Amygdala (tissue), 56 donors: ENCODE measurements around the gene FAM193A.
"Not testable (repeated sequence)": the region's sequence is repeated elsewhere in the genome, so short reads cannot be mapped to it uniquely, and the experiment has no call there.

Experiments used
- DNase-seq, 56 donors: peaks; one replicate each; lab custom pipeline; 2025; lab: John Stamatoyannopoulos, UW

The FAM193A gene

GRCh38 chr4:2572866-2573265, 36.4 kb downstream of the FAM193A start:
- DNase-seq, result no peak

- no peak for DNase-seq
Observed at GRCh38 chr4:2574009-2574408, 37.6 kb downstream of the FAM193A start.

- DNase-seq, result peak in 1 of 56 donors; percentile 20
Observed at GRCh38 chr4:2574863-2575262, 38.4 kb downstream of the FAM193A start.

- no peak for DNase-seq
Observed at GRCh38 chr4:2576290-2576689, 39.8 kb downstream of the FAM193A start.

- no peak for DNase-seq
Observed at GRCh38 chr4:2578106-2578505, 41.7 kb downstream of the FAM193A start.

- no peak for DNase-seq
Observed at GRCh38 chr4:2579910-2580309, 43.5 kb downstream of the FAM193A start.

GRCh38 chr4:2583092-2583491, 46.6 kb downstream of the FAM193A start:
- DNase-seq, result no peak

GRCh38 chr4:2583517-2583916, 47.1 kb downstream of the FAM193A start:
- DNase-seq, result no peak

GRCh38 chr4:2586502-2586901, 50.1 kb downstream of the FAM193A start:
- DNase-seq, result no peak

GRCh38 chr4:2587213-2587823, 50.9 kb downstream of the FAM193A start:
- no peak for DNase-seq

GRCh38 chr4:2588259-2588658, 51.8 kb downstream of the FAM193A start:
- no peak for DNase-seq

- no peak for DNase-seq
Observed at GRCh38 chr4:2591189-2591588, 54.7 kb downstream of the FAM193A start.

- DNase-seq, result not testable (repeated sequence)
Observed at GRCh38 chr4:2592014-2592413, 55.6 kb downstream of the FAM193A start.

- DNase-seq, result no peak
Observed at GRCh38 chr4:2592572-2592971, 56.1 kb downstream of the FAM193A start.

GRCh38 chr4:2593003-2593402, 56.6 kb downstream of the FAM193A start:
- no peak for DNase-seq

GRCh38 chr4:2595436-2595835, 59.0 kb downstream of the FAM193A start:
- DNase-seq, result no peak

GRCh38 chr4:2595952-2596552, 59.6 kb downstream of the FAM193A start:
- DNase-seq, result no peak

- no peak for DNase-seq
Observed at GRCh38 chr4:2596611-2597010, 60.2 kb downstream of the FAM193A start.

- DNase-seq, result no peak
Observed at GRCh38 chr4:2598511-2599303, 62.3 kb downstream of the FAM193A start.

GRCh38 chr4:2599304-2599654, 62.8 kb downstream of the FAM193A start:
- no peak for DNase-seq

GRCh38 chr4:2600878-2601277, 64.4 kb downstream of the FAM193A start:
- no peak for DNase-seq

GRCh38 chr4:2604614-2605013, 68.2 kb downstream of the FAM193A start:
- no peak for DNase-seq
